ENCODE results near the gene SMIM10L1.

Gene SMIM10L1

DNA sequence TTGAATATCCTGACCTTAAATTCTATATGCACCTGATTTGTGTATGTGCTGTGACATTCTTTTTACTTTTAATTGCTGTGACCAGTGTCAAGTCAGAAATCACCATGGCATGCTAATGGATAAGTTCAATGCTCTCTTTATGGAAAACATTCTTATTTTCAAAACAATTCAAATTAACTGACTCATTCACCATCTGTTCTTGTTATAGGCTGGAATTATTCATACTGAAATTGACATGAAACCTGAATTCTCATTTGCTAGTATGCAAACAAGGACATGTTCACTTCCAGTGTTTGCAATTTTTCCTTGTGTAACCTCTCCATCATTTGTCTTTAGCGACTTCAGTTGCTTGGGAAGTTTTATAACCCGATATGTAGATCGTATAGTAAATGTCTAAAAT is 36.7 kb upstream of the SMIM10L1 start, which contains the start of gene TAS2R30:
Gene TAS2R30 (minus strand): TSS at position 340 of the 400 bp plus-strand sequence. CDS start 400 bp downstream, outside the sequence.
- no peaks in the 10 kb centered on the region for H3K9me3 ChIP-seq (ENCODE audit: severe bottlenecking)
- no peaks in the 10 kb centered on the region for H3K27me3 ChIP-seq (ENCODE audit: insufficient read depth, low read depth, severe bottlenecking)
- H3K4me3 ChIP-seq (ENCODE audit: low read depth, low read length), result no peak within 1 kb of the TSS
- TF ChIP-seq, protein P1, sequence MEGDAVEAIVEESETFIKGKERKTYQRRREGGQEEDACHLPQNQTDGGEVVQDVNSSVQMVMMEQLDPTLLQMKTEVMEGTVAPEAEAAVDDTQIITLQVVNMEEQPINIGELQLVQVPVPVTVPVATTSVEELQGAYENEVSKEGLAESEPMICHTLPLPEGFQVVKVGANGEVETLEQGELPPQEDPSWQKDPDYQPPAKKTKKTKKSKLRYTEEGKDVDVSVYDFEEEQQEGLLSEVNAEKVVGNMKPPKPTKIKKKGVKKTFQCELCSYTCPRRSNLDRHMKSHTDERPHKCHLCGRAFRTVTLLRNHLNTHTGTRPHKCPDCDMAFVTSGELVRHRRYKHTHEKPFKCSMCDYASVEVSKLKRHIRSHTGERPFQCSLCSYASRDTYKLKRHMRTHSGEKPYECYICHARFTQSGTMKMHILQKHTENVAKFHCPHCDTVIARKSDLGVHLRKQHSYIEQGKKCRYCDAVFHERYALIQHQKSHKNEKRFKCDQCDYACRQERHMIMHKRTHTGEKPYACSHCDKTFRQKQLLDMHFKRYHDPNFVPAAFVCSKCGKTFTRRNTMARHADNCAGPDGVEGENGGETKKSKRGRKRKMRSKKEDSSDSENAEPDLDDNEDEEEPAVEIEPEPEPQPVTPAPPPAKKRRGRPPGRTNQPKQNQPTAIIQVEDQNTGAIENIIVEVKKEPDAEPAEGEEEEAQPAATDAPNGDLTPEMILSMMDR (IDR thresholded peaks at IDR 0.05; ENCODE audit: low read depth, low read length), result no peak
- H3K36me3 ChIP-seq, result no peaks in the 10 kb centered on the region; the same call in 1 of the 2 replicates
- DNase-seq, result no peak
- no peak within 1 kb of the TSS for H3K27ac ChIP-seq

DNA sequence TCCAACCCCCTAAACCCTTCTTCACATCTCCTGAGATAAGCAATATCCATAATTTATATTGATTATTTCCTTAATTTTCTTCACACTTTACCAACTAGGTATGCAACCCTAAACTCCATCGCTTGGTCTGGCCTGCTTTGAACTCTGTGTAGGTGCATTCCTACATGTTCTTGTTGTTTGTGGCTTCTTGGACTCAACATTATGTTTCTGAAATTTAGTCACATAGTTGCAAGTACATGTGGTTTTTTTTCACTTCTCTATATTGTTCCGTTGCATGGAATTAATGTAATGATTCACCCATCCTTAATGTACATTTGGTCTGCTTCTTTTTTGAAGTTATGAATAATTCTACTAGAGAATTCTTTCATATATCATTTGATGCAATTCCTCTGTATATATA is 34.9 kb upstream of the SMIM10L1 start:
- Histone ChIP-seq H3K36me3 (no peaks in the 10 kb centered on the region; the same call in 1 of the 2 replicates), H3K9me3 (ENCODE audit: severe bottlenecking) (no peaks in the 10 kb centered on the region), H3K4me3 (ENCODE audit: low read depth, low read length) (no peak overlapping the region), H3K27ac (no peak overlapping the region), H3K27me3 (ENCODE audit: insufficient read depth, low read depth, severe bottlenecking) (no peaks in the 10 kb centered on the region)
- no peak for DNase-seq
- TF ChIP-seq, protein P1 (IDR thresholded peaks at IDR 0.05; ENCODE audit: low read depth, low read length), result no peak

DNA sequence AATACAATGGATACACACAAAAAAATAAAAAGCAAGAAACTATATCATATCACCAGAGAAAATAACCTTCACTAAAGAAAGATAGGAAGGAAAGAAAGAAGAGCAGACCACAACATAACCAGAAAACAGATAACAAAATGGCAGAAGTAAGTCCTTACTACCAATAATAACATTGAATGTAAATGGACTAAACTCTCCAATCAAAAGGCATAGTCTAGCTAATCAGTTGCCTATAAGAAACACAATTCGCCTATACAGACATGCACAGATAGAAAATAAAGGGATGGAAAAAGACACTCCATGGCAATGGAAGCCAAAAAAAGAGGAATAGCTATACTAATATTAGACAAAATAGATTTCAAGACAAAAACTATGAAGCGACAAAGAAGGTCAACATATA is 27.6 kb upstream of the SMIM10L1 start:
- H3K9me3 ChIP-seq (ENCODE audit: severe bottlenecking), result no peaks in the 10 kb centered on the region
- no peak for DNase-seq
- H3K27me3 ChIP-seq (ENCODE audit: insufficient read depth, low read depth, severe bottlenecking), result no peaks in the 10 kb centered on the region

DNA sequence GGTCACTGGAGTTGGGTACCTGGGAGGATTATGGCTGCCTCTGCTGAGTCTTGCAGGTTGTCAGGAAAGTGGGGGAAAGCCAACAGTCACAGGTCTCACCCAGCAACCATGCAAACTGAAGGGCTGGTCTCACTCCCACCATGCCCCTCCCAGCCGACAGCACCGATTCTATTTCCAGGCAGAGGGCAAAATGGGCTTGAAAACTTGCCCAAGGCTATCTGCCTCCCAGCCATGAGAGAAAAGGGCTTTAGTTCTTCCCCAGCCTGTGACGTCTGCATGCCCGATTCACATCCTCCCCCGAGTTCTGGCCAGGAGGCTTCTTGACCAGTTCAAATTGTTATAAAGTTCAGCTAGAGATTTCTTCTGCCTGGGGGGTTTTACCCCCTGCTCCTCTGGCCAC is 26.7 kb upstream of the SMIM10L1 start:
- Histone ChIP-seq H3K27ac (no peak overlapping the region), H3K9me3 (ENCODE audit: severe bottlenecking) (no peaks in the 10 kb centered on the region), H3K36me3 (peaks cover 3% of the 10 kb centered on the region; the same call in 1 of the 2 replicates), H3K27me3 (ENCODE audit: insufficient read depth, low read depth, severe bottlenecking) (no peaks in the 10 kb centered on the region), H3K4me3 (ENCODE audit: low read depth, low read length) (no peak overlapping the region)
- DNase-seq, result no peak
- TF ChIP-seq, protein P1 (IDR thresholded peaks at IDR 0.05; ENCODE audit: low read depth, low read length), result no peak

More for the DNA sequence above, 27.6 kb upstream of the SMIM10L1 start:
- TF ChIP-seq, protein P1 (IDR thresholded peaks at IDR 0.05; ENCODE audit: low read depth, low read length), result no peak
- H3K27ac ChIP-seq, result no peak overlapping the region
- no peak overlapping the region for H3K4me3 ChIP-seq (ENCODE audit: low read depth, low read length)
- H3K36me3 ChIP-seq, result peaks cover 3% of the 10 kb centered on the region; the same call in 1 of the 2 replicates

DNA sequence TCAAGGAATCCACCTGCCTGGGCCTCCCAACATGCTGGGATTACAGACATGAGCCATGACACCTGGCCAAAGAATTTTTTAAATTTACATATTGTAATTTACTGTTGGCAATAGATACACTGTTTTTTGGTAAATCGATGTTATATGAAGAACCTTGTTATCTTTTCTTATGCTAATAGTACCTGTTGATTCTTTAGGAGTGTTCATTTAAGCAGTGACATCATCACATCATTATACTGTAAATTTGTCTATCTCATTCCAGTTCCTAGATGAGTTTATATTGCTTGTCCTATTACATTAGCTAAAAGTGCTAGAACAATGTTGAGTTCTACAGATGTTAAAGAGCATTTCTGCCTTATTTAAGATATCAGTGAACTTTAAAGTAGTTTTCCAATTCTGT is 23.6 kb upstream of the SMIM10L1 start:
- Histone ChIP-seq H3K9me3 (ENCODE audit: severe bottlenecking) (no peaks in the 10 kb centered on the region), H3K36me3 (no peaks in the 10 kb centered on the region; the same call in 1 of the 2 replicates), H3K4me3 (ENCODE audit: low read depth, low read length) (no peak overlapping the region), H3K27ac (no peak overlapping the region), H3K27me3 (ENCODE audit: insufficient read depth, low read depth, severe bottlenecking) (no peaks in the 10 kb centered on the region)
- no peak for DNase-seq
- TF ChIP-seq, protein P1 (IDR thresholded peaks at IDR 0.05; ENCODE audit: low read depth, low read length), result no peak

DNA sequence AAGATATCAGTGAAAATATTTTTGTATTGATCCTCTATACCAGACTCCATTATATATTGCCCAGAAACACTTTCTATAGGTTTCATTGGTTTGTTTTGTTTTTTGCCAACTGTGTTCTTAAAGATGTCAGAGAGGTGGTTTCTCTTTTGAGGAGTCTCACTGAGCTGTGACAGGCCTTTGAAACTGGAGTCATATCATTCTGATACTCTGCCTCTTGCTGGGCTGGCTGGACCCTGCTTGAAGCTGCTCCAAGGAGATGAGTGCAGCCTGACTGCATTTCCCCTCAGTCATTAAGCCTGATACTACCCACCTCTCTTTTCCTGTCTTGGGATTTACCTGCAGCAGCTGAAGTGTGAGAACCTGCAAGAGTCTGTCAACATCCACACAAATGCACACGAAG is 20.2 kb upstream of the SMIM10L1 start:
- no peak overlapping the region for H3K4me3 ChIP-seq (ENCODE audit: low read depth, low read length)
- H3K27me3 ChIP-seq (ENCODE audit: insufficient read depth, low read depth, severe bottlenecking), result no peaks in the 10 kb centered on the region
- H3K9me3 ChIP-seq (ENCODE audit: severe bottlenecking), result no peaks in the 10 kb centered on the region
- H3K27ac ChIP-seq, result no peak overlapping the region
- no peaks in the 10 kb centered on the region; the same call in 1 of the 2 replicates for H3K36me3 ChIP-seq
- no peak for DNase-seq
- TF ChIP-seq, protein P1 (IDR thresholded peaks at IDR 0.05; ENCODE audit: low read depth, low read length), result no peak
